ENCODE data around the gene ANKRD55.

DNA sequence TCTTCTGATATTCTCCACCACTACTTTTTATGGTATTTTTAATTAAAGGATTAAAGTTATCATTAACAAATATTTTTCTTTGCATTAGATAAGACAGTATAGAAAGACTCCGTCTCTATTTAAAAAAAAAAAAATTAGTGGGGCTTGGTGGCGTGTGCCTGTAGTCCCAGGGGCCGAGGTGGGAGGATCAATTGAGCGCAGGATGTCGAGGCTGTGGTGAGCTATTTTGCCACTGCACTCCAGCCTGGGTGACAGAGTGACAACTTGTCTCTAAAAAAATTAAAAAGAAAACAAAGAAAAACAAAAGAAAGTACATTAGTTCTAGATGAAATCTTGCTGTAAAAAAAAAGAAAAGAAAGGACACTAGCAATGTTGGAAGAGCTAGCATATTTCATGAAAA, 141.0 kb downstream of the ANKRD55 start:
- TF ChIP-seq, protein P1, sequence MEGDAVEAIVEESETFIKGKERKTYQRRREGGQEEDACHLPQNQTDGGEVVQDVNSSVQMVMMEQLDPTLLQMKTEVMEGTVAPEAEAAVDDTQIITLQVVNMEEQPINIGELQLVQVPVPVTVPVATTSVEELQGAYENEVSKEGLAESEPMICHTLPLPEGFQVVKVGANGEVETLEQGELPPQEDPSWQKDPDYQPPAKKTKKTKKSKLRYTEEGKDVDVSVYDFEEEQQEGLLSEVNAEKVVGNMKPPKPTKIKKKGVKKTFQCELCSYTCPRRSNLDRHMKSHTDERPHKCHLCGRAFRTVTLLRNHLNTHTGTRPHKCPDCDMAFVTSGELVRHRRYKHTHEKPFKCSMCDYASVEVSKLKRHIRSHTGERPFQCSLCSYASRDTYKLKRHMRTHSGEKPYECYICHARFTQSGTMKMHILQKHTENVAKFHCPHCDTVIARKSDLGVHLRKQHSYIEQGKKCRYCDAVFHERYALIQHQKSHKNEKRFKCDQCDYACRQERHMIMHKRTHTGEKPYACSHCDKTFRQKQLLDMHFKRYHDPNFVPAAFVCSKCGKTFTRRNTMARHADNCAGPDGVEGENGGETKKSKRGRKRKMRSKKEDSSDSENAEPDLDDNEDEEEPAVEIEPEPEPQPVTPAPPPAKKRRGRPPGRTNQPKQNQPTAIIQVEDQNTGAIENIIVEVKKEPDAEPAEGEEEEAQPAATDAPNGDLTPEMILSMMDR (IDR thresholded peaks at IDR 0.05; ENCODE audit: low read length), result no peak
- TF ChIP-seq EZH2 (optimal IDR thresholded peaks at IDR 0.05; ENCODE audit: low read depth, low read length), result no peak
- no peak for TF ChIP-seq EZH2phosphoT487 (IDR thresholded peaks at IDR 0.05; ENCODE audit: low read length)
